ENCODE measurements around the gene RAD52. TPM values are rescaled to one million over a fixed set of nuclear protein-coding genes. Genes with fewer than 3 reads are reported as not detected.

The RAD52 gene
- 23.7 TPM for total RNA-seq

DNA sequence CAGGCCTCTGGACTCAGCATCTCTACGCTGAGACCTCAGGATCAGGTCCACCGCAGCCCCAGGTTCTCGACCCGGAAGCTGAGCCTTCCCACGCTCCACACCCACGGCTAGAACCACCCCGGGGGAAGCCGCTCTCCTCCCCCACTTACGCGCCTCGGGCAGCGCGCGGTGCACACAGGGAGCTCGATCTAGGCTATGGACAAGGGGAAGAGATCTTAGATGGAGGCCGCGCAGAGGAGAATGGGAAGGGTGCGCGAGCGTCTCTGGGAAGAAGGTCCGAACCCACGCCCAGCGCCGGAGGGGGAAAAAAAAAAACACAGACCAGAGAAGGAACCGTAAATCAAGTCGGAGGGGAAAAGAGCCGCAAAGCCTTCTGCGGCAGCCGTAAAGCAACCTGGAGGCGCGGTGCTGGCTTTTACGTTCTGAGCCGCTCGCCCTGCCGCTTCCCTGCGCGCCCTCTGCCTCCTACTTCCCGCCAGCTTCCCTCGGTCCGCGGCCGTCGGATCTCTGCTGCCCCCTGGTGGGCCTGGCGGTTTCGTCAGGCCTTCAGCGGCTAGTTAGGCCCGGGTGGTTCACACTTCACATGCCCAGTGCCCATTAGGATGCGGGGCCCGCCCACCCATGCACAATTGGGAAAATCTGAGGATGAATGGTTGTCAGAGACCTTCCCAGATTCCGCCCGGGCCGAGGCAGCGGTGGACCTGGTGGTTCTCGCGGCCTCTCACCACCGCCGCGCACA, at the start of gene RAD52:
Gene RAD52 (minus strand): TSS at position 242 of the 739 bp plus-strand sequence. CDS start 16,636 bp downstream, outside the sequence.
- peak; percentile 98 for DNase-seq

DNA sequence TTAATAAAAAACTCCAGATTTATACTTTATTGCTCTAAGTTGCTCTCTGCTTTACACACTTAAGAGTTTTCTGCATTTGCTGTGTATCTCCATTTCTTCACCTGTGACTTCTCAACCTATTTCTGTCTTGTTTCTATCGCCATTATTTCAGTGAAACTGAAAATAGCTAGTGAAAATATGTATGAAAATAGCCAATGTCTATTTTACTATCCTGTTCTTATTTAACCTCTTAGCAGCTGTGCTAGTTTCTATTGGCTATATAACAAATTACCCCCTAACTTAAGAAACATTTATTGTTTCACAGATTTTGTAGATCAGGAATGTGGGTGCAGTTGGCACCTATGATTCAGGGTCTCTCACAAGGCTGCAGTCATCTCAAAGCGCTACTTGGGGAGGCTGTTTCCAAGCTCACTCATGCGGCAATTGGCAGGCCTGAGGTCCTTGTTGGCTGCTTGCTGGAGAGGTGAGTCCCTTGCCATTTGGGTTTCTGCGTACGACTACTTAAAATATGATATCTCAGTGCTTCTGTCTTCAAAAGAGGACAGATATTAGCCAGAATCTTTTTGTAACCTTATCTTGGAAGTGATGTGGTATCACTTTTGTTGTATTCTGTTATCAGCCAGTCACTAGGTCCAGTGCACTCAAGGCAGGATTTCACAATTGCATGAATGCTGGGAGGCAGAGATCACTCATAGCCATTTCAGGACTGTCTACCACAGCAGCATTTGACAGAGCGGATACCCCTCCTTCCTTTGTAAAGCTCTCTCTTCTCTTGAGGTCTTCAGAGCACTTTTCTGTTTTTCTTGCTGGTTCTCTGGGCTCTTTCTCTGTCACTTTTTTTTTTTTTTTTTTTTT, 48.8 kb upstream of the RAD52 start:
- DNase-seq = no peak

DNA sequence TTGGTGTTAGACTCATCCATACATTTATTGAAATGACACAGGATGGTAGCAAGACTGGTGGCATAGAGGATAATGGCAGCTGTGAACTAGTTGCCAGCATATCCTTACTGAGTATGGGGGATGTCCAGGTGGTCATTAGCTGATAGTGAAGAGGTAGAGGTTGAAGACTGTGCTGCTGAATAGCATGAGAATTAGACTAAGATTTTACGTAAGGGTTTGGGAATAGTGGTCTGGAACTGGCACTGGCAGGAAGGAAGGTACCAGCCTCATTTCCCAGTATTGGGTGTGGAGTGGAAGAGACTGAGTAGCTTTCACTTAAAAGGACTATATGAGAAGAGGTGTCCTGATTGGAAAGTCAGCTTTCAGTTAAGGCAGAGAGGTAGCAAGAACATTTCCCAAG, 48.0 kb upstream of the RAD52 start:
- DNase-seq = no peak

DNA sequence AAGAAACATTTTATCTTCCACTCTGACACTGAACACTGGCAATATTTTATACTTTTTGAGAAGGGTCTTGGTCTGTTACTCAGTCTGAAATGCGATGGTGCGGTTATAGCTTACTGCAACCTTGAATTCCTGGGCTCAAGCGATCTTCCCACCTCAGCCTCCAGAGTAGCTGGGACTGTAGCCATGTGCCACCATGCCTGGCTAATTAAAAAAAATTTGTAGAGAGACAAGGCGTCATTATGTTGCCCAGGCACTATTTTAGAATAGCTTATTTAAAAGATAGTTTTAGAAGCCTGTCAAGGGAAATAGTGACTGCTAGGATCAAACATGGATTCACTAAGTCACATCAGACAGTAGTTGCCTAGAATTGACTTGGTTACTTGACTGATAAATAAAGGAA, 47.4 kb upstream of the RAD52 start:
- DNase-seq = no peak

DNA sequence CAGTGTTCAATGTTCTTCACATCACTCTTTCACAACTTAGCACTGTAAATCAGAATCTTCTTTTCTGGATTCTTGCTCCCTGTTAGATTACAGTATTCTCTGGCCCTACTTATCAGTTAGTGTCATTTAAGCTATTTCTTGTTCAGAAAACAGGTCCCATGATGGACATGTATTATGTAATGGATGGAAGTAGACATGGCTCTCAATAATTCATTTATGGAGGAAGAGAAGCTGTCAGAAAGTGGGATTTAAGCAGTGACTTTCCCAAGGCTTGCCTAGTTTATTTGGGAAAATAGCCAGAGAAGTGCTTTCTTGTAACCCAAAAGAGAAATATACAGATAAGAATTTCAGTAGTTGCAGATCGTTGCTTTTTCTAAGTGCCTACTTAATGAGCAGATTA, 43.2 kb upstream of the RAD52 start:
- no peak for DNase-seq

DNA sequence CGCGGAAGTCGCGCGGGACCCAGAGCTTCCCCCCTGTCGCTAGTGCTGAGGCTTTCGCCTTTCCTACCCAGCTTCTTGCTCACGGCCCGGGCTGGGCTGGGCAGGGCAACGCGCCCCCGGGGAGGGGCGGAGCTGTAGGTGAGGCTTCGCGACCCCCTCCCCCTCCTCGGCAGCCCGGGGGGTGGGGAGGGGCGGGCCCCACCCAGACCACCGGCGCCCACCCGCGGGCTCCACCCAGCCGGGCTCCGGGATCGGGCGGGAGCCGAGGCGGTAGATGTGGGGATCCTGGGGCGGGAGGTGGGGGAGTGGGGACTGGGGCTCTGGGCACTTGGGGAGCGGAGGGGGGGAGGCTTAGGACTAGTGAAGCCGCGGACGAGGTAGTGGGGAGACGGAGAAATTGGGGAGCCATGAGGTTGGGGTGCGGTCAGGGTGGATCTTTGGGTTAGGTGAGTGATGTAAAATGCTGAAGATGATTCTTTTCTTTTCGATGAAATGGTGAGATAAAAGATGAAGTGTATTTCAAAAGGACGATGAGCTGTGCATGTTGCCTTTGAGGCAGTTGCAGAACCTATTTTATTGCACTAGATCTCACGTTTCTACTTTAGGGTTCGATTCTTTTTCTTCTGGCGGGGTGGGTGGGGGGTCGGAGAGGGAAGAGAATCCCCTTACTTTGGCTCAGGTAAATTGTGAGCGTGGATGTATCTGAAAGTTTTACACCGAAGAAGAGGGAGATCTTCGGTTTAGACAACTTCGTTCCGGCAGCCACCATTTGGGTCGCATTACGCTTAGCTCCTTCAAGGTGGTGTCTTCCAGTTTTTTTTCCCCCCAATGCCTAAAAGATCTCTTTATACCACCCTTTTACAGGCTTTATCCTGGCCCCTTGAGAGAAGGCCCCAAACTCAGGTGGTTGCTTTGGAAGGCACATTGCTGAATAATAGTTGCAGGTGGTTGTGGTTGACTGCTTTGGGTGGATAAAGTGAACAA, 42.1 kb upstream of the RAD52 start:
- DNase-seq = no peak

DNA sequence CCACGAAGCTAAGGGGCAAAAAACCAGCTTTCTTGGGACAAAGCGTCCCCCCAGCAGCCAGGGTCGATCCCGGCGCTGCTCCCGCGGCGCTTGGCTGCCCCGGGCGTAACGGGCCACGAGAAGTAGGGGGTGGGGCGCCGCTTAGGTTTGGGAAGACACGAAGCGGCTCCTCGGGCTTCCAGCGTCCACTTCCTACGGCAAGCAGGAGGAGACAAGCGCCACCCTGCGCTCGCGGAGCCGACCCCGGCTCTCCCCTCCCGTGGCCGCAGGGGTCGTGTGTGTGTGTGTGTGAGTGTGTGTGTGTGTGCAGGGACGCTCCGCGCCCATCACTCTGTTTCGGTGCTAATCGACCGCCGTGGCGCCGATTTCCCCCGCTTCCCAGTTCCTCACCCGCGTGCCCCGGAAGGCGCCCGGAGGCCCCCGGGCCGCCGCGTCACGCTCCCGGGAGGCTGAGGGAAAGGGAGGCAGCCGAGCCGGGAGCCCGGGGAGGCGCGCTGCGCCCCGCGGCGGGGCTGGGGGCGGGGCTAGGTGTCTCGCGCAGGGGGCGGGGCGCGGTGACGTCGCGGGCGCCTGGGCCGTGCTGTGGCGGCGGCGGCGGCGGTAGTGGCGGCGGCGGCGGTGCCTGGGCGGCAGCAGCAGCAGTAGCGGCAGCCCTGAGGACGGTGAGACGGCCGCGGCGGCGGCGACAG, 41.3 kb upstream of the RAD52 start, which contains the start of gene ERC1:
Gene ERC1 (plus strand): TSS at position 563 of the 689 bp plus-strand sequence. CDS start 36,681 bp downstream, outside the sequence.
- DNase-seq = peak; percentile 81

DNA sequence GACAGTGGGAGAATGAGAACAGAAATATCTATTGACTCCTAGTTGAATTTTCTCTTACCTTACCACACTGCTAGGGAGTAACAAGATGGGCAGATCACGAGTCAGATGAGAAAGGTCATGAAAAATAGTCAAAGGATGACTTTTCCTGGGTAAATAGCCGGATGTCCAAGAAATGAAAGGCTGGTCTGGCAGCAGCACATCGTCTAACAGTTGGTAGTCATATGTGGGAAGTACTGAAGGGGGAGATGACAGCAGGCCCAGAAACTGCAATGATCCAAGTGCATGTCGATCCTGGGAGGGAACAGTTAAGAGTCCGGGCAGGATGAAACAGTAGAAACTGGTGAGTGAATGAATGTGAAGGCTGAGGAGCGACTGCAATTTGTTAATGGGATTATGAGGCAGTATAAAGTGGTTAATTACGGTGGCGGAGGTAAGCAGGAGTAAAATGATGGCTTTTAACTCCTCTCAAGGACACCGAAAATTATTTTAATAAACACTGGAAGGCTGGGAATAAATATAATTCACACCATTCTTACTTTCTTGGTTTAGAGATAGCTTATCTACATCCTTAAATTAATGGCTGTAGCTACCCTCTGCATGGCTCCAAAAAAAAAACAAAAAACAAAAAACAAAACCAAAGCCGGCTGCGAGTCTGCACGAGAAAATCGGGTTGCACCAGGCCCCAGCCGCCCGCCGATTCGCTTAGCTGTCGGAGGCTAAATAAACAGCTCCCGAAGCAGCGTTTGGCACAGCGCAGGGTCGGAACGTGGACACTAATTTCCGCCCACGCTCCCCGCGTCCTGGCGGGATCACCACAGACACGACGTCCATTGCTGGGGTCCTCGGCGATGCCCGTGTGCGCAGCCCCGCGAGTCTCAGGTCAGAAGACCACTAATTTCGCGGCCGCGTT, 40.5 kb upstream of the RAD52 start:
- DNase-seq = peak; percentile 73

DNA sequence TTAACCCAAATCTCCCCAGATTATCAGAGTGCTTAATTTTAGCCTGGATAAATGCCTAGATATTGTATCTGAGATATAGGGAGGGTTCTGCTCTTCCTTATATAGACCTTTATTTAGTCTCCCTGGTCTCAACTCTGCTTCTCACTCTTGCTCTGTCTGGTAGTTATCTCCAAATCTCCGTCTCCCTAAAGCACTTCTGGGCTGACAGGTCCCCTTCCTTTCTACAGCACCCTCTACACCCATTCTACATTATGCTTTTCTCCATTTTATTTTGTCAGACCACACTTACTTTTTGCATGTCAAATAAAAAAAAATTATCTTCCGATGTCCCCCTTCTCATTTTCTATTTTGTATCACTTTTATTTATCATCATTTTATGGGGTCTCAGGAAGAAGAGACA, 39.6 kb upstream of the RAD52 start:
- DNase-seq = no peak

DNA sequence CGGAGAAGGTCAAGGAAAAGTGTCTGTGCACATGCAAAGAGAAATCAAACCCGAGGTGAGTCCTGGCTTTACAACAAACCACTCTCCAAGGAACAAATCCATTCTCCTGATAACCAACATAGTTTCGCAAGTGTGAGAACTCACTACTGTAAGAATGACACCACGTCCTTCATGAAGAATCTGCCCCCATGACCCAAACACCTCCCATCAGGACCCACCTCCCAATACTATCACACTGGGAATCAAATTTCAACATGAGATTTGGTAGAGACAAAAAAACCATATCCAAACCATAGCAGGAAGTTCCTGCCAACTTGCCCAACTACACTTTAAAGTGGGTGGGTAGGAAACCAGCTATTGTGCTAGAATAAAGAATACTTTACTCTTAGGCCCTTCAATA, 39.2 kb upstream of the RAD52 start:
- DNase-seq = no peak

DNA sequence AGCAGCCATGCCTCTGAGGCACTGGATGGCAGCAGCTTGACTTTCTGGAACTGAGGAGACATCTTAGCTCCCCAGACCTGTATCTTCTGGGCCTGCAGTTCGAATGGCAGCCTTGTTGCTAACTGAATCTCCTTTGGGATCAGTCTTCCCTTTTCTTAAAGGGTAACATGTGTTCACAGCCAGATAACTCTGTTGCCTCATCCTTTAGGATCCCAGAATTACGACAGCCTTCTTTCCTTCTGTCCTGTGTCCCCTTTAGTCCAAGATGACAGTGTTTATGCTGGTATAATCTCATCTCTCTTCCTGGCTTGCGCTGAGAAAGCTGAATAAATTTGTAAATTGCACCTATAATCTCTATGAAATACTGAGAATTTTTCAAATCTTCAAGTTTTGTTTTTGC, 32.5 kb upstream of the RAD52 start:
- DNase-seq = no peak

DNA sequence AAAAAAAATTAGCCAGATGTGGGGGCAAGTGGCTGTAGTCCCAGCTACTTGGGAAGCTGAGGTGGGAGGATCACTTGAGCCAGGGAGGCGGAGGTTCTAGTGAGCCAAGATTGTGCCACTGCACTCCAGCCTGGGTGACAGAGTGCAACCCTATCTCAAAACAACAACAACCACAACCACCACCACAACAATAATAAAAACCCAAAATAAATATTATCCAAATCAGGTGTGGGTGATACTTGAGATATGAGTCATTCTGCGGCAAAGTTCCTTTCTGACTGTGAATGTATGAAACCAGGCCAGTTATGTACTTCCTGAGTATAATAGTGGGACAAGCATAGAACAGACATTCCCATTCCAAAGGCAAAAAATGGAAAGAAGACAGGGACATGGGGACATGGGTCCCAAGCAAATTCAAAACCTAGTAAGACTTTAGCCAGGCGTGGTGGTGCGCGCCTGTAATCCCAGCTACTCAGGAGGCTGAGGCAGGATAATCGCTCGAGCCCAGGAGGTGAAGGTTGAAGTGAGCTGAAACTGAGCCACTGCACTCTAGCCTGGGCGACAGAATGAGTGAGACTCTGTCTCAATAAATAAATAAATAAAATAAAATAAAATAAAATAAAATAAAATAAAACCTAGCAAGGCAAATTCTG, 31.8 kb upstream of the RAD52 start:
- DNase-seq = no peak

DNA sequence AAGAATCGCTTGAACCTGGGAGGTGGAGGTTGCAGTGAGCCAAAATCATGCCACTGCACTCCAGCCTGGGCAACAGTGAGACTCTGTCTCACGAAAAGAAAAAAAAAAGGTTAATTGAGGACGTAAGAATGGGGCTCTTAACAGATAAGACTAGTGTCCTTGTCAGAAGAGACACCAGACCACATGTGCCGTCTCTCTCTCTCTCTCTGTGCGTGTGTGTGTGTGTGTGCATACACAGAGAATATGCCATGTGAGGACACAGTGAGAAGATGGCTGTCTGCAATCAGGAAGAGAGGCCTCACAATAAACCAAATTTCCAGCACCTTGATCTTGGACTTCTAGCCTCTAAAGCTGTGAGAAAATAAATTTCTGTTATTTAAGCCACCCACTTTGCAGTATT, 29.9 kb upstream of the RAD52 start:
- no peak for DNase-seq

DNA sequence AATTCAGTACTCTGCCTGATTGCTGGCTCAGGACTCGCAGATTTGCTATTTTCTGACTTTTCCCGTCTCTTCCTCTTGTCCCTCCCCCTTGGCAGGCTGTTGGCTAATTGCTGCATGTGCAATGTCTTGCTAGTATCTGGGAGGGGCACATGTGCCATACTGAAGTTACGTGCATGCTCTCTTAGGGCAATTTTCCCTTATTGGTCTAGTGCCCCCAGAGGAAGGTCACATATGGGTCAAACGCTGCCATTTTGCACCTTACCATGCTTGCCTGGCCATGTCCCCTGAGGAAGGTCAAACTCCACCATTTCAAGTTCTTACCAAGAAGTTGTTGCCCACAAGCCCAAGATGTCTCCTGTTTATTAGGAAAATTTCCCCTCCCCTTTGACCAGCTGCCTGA, 27.7 kb upstream of the RAD52 start:
- no peak for DNase-seq

DNA sequence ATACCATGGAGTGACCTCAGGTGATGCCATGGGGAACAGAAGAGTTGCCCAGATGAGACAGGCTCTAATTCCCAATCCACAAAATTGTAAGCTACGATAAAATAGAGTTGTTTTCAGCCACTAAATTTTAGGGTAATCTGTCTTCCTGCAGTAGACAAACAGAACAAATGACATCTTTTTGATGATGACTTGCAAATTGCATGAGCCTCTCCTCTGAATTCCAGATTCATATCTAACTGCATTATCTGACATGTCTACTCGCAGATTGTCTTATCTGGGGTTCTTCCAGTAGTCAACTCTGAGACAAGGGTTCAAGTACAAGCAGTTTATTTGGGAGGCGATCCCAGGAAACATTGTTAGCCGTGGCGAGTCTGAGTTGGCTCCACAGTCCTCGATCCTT, 27.1 kb upstream of the RAD52 start:
- DNase-seq = no peak

DNA sequence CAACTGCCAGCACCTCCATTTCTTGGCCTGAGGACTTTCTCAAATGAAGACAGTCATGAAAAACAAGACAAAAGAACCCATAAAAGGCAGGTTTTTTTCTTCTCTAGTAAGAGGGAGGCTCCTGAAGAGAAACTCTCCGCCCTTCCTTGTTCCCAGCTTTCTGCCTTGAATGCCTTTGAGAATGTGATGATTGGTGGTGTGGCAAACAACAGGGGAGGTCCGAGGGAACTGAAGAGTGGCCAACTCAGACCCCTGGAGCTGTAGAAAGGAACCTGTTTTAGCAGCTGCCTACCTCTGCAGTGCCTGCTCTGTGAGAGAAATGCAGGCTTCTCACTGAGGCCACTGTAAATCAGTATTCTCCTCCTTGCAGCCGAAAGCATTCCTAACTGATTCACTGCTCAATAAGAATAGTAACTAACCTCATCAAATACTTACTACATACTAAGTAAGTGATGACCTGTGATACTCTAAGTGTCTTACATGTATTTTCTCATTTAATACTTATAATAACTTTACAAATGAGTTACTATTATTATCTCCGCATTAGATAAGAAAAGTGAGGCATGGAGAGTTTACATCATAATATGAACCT, 24.9 kb upstream of the RAD52 start:
- no peak for DNase-seq

DNA sequence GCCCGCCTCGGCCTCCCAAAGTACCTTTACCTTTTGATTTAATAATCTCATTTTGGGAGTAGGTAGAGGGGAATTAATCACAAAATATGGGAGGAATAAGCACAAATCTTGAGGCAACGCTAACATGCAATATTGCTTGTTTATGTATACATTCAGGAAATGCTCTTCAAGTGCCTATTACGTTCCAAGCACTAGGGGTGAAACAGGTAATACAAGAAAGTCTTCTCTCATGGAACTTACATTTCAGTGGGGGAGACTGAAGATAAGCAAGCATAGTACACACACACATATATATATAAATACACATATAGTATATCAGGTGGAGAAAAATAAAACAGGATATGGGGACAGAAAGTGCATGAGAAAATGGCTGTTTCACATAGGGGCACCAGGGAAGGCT, 22.5 kb upstream of the RAD52 start:
- DNase-seq = no peak

DNA sequence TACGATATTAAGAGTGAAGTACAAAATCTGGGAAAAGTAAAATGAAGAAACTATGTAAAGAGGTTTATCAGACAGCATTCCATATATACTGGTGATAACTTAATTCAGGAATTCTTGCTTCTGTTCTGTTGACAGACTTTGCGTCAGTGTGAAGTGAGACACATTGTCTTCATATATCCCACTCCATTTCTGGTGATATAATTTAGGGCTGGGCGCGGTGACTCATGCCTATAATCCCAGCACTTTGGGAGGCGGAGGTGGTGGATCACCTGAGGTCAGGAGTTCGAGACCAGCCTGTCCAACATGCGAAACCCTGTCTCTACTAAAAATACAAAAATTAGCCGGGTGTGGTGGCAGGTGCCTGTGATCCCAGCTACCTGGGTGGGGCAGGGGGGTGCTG, 20.3 kb upstream of the RAD52 start:
- DNase-seq = no peak

DNA sequence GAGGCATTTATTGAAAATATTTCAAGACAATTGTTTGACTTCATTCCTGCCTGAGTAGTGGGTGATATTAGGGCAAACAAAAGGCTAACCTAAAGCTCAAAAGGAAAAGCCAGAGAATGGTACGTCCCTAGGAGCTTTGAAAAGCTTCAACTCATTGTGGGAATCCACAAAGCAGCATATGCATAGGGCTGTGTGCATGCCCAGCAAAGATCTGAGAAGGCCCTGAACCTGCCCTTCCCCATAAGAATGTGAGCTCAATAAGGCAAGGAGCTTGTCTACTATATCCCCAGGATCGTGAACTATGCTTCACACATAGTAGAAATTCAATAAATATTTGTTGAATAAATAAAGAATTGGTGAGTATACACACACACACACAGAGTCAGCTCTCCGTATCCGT, 19.1 kb upstream of the RAD52 start:
- no peak for DNase-seq

DNA sequence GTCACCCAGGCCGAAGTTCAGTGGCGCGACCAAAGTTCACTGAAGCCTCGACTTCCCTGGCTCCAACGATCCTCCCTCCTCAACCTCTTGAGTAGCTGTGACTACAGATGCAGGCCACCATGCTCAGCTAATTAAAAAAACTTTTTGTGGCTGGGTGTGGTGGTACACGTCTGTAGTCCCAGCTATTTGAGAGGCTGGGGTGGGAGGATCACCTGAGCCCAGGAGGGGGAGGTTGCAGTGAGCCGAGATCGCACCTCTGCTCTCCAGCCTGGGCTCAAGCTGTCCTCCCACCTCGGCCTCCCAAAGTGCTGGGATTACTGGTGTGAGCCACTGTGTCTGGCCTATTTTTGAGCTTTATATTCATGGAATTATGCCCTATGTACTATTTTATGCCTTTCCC, 18.1 kb upstream of the RAD52 start:
- no peak for DNase-seq
